K562 (cell line): ENCODE measurements around the gene DAB2IP. TPM values are rescaled to one million over a fixed set of nuclear protein-coding genes. Genes with fewer than 3 reads are reported as not detected.

Experiments used
- ATAC-seq: fragments of 200-7000 bp; cut with Tn5 transposase; 3 replicates; pipeline ENCODE4 v1.9.1; 2020; ENCODE audit warnings: moderate library complexity
- BruUV-seq: library from RNA; stranded (reverse); fragments of 400-500 nt; replicated peaks from 2 replicates; lab custom pipeline; 2021; lab: Mats Ljungman, UMichigan
- CTCF ChIA-PET: fragments of 300-600 bp; formaldehyde crosslinking; extraction: SDS; loops from one replicate; lab custom pipeline; 2021; ENCODE audit warnings: low intra/inter-chr PET ratio; lab: Yijun Ruan, JAX
- POLR2A ChIA-PET: fragments of 300-600, 350-650 bp; sonication (Branson Sonifier 250); formaldehyde crosslinking; extraction: SDS; loops from one replicate; lab custom pipeline; 2021; ENCODE audit warnings: antibody characterized with exemption, inconsistent platforms; lab: Yijun Ruan, JAX
- DNase-seq, 4 experiments: peaks; one replicate each; pipeline versions ENCODE4 v3.0.0 to v3.0.0-alpha.2; 2011 to 2018; ENCODE audit warnings: low spot score in 3 of 4, mixed read lengths in 3 of 4; ENCODE audit errors: extremely low read depth in 1 of 4
- FAIRE-seq: peaks from 2 replicates; lab custom pipeline; 2011; peaks lifted over from hg19 to GRCh38; lab: Jason Lieb, UNC
- H2AFZ ChIP-seq: 2 replicates; pipeline ENCODE4 v1.6.0; 2011; ENCODE audit warnings: low read depth, low read length, control low read depth, inconsistent platforms
- H3K27ac ChIP-seq: fragments of 200-600 bp; 3 replicates; pipeline ENCODE4 v1.8.0; 2011; ENCODE audit warnings: low read depth, mild to moderate bottlenecking, control low read depth, inconsistent platforms, low read length, moderate library complexity, mixed read lengths; ENCODE audit errors: extremely low read depth
- H3K27me3 ChIP-seq, 2 experiments: fragments of 300-600 bp in 1 of 2; 2 replicates in 1 of 2; 3 replicates in 1 of 2; pipeline versions ENCODE4 v1.6.0 to v1.8.0; 2011; ENCODE audit warnings: inconsistent platforms in 2 of 2, low read length in 2 of 2, mild to moderate bottlenecking in 1 of 2, mixed read lengths in 1 of 2, moderate library complexity in 1 of 2; ENCODE audit not compliant: control insufficient read depth in 2 of 2, insufficient read depth in 2 of 2
- H3K36me3 ChIP-seq: fragments of 300-600 bp; 3 replicates; pipeline ENCODE4 v1.8.0; 2011; ENCODE audit warnings: mild to moderate bottlenecking, low read length, inconsistent platforms; ENCODE audit not compliant: control insufficient read depth, insufficient read depth
- H3K4me1 ChIP-seq, 2 experiments: fragments of 200-600 bp in 1 of 2; replicated peaks in 1 of 2; 2 replicates in 1 of 2; 3 replicates in 1 of 2; pipeline versions ENCODE4 v1.5.1 to v1.8.0; 2011; ENCODE audit warnings: inconsistent platforms in 2 of 2, low read length in 2 of 2, mild to moderate bottlenecking in 1 of 2, mixed read lengths in 1 of 2, moderate library complexity in 1 of 2; ENCODE audit not compliant: control insufficient read depth in 2 of 2, insufficient read depth in 2 of 2
- H3K4me2 ChIP-seq: 2 replicates; pipeline ENCODE4 v1.6.1; 2011; ENCODE audit warnings: low read length, control low read depth, inconsistent platforms, mixed read lengths; ENCODE audit not compliant: insufficient read depth
- H3K4me3 ChIP-seq: fragments of 200-600 bp; sonication (generic), shearing (Covaris generic); 2 replicates; pipeline ENCODE4 v1.5.1; 2016; ENCODE audit warnings: control low read depth, inconsistent platforms
- H3K79me2 ChIP-seq: fragments of 200-600 bp; 3 replicates; pipeline ENCODE4 v1.8.0; 2011; ENCODE audit warnings: low read length, inconsistent platforms; ENCODE audit not compliant: control insufficient read depth, insufficient read depth
- H3K9ac ChIP-seq, 2 experiments: 2 replicates each; pipeline versions ENCODE4 v1.6.0 to v1.6.1; 2011; ENCODE audit warnings: low read depth in 2 of 2, low read length in 2 of 2, control low read depth in 1 of 2, inconsistent platforms in 1 of 2, mild to moderate bottlenecking in 1 of 2, mixed read lengths in 1 of 2; ENCODE audit not compliant: insufficient read depth in 1 of 2
- H3K9me1 ChIP-seq: one replicate; pipeline ENCODE4 v1.6.0; 2011; ENCODE audit warnings: inconsistent platforms, mild to moderate bottlenecking, low read length, moderate library complexity; ENCODE audit not compliant: control insufficient read depth, insufficient read depth
- H3K9me3 ChIP-seq: replicated peaks from 2 replicates; pipeline ENCODE4 v1.5.1; 2011; ENCODE audit warnings: low read depth, low read length, inconsistent platforms; ENCODE audit not compliant: control insufficient read depth, insufficient read depth
- H4K20me1 ChIP-seq: replicated peaks from 2 replicates; pipeline ENCODE4 v1.6.1; 2011; ENCODE audit warnings: low read length, inconsistent platforms, mixed read lengths; ENCODE audit not compliant: control insufficient read depth, insufficient read depth
- CREM ChIP-seq: IDR thresholded peaks from 2 replicates; pipeline ENCODE4 v1.6.1; 2014; ENCODE audit warnings: antibody characterized with exemption, low read depth
- NONO ChIP-seq, 2 experiments: fragments of 200-400 bp in 1 of 2; fragments of 450-650 bp in 1 of 2; formaldehyde crosslinking in 1 of 2; IDR thresholded peaks; 2 replicates each; pipeline ENCODE4 v1.6.1; 2017; ENCODE audit warnings: low read depth in 2 of 2, mild to moderate bottlenecking in 2 of 2, moderate library complexity in 2 of 2, low read length in 1 of 2
- PHB2 ChIP-seq: fragments of 450-650 bp; IDR thresholded peaks from 2 replicates; pipeline ENCODE4 v1.6.1; 2017; ENCODE audit warnings: low read depth
- PHF20 ChIP-seq: fragments of 450-650 bp; IDR thresholded peaks from 2 replicates; pipeline ENCODE4 v1.6.1; 2018; ENCODE audit not compliant: partially characterized antibody
- ZNF57 ChIP-seq: fragments of 450-650 bp; formaldehyde crosslinking; IDR thresholded peaks from 2 replicates; pipeline ENCODE4 v1.4.0; 2020; ENCODE audit warnings: mild to moderate bottlenecking, moderate library complexity
- ZNF583 ChIP-seq: fragments of 250-450 bp; sonication (Bioruptor Pico); IDR thresholded peaks from 2 replicates; pipeline ENCODE4 v1.4.0; 2020
- ZNF699 ChIP-seq: fragments of 250-450 bp; sonication (Bioruptor Pico); IDR thresholded peaks from 2 replicates; pipeline ENCODE4 v1.8.0; 2021; ENCODE audit warnings: mild to moderate bottlenecking, moderate library complexity; ENCODE audit not compliant: insufficient replicate concordance
- WGBS: fragments of 100-300 bp; shearing (Covaris generic); methylation state at CpG from one replicate; pipeline ENCODE4 v1.1.6; 2016; ENCODE audit warnings: low coverage, mixed read lengths; ENCODE audit not compliant: insufficient coverage; ENCODE audit errors: missing lambda C conversion rate; 5-methylcytosine and 5-hydroxymethylcytosine counted together
- in situ Hi-C: fragments of 300-500 bp; cut with MboI; formaldehyde crosslinking; loops from 4 replicates; pipeline ENCODE4 v1.15.0; 2018; ENCODE audit warnings: inconsistent platforms, mixed read lengths
- intact Hi-C: fragments of 100-400 bp; cut with micrococcal nuclease; formaldehyde crosslinking; loops from 2 replicates; pipeline ENCODE4 v1.14.2; 2022
- polyA plus RNA-seq, 8 experiments: library from polyadenylated mRNA; depleted of rRNA in 4 of 8; stranded (reverse) in 5 of 8; unstranded in 3 of 8; fragments of >200 nt; fragmentation: Nextera tagmentation in 2 of 8; fragmentation: Illumina TruSeq in 1 of 8; extraction: Ambion mirVana in 2 of 8; extraction: Trizol in 1 of 8; gene quantifications; 2 replicates each; pipeline versions ENCODE4 v1.2.1 to v1.2.3, GENCODE V29; 2011 to 2014; ENCODE audit warnings: inconsistent platforms in 1 of 8, missing spikeins in 1 of 8
- total RNA-seq, 7 experiments: library from RNA; depleted of rRNA in 6 of 7; stranded (reverse); fragments of >200 nt in 6 of 7; fragmentation: Illumina TruSeq in 2 of 7; extraction: Trizol in 2 of 7; gene quantifications; 2 replicates each; pipeline versions ENCODE4 v1.2.1 to v1.2.3, GENCODE V29; 2011 to 2021; ENCODE audit warnings: low replicate concordance in 1 of 7
- TF ChIP-seq, protein P1 (sequence below): fragments of 250-450 bp; sonication (Bioruptor Pico); IDR thresholded peaks from 2 replicates; pipeline ENCODE4 v1.8.0; 2021; ENCODE audit warnings: borderline replicate concordance, mild to moderate bottlenecking, moderate library complexity; ENCODE audit not compliant: poor library complexity, severe bottlenecking
- TF ChIP-seq, protein P2 (sequence below): fragments of 450-650 bp; formaldehyde crosslinking; IDR thresholded peaks from 2 replicates; pipeline ENCODE4 v1.4.0; 2020; ENCODE audit warnings: mild to moderate bottlenecking, mixed read lengths
- TF ChIP-seq, protein P3 (sequence below), 2 experiments: IDR thresholded peaks in 1 of 2; conservative IDR thresholded peaks in 1 of 2; 2 replicates each; pipeline ENCODE4 v1.6.1; 2016; ENCODE audit warnings: low read depth in 2 of 2, mild to moderate bottlenecking in 1 of 2, missing compliant biosample characterization in 1 of 2, missing genetic modification characterization in 1 of 2, moderate library complexity in 1 of 2
- TF ChIP-seq, protein P4 (sequence below): sonication (generic); formaldehyde crosslinking; IDR thresholded peaks from 2 replicates; pipeline ENCODE4 v1.8.0; 2022; ENCODE audit warnings: mild to moderate bottlenecking, missing genetic modification reagents, borderline replicate concordance
- TF ChIP-seq, protein P5 (sequence below): fragments of 250-450 bp; sonication (Bioruptor Pico); IDR thresholded peaks from 2 replicates; pipeline ENCODE4 v1.4.0; 2020; ENCODE audit warnings: borderline replicate concordance

DAB2IP gene
- total and polyA plus RNA-seq, 9 of the 15 experiments (the other 6 are each of a cell fraction or from before 2014, with no cell fraction given), result 0.04 to 0.31 (median 0.08) TPM; not detected in 5

DNA sequence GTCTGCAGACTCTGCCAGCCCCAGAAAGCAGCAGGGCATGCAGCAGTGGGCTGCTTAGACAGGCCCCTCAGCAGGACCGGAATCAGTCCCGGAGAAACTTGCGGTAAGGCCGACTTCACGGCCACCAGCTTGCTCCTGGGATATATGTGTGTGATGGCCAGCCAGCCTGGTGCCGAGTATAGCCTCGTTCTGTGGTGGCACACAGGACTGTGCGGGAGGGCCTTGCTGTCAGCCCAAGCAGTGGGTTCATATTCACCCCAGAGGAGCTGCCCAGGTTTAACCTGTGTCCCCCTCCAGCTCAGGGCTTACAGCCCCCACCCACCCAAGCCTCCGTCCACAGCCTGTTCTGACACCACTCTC lies 112.9 kb downstream of the DAB2IP start:
- no peak overlapping the region for H3K4me2 ChIP-seq
- H3K9me1 ChIP-seq, result peaks cover 3% of the 10 kb centered on the region
- no peak overlapping the region for H3K4me3 ChIP-seq
- no peaks in the 10 kb centered on the region for H3K36me3 ChIP-seq
- no peaks in the 10 kb centered on the region for H3K9me3 ChIP-seq
- H4K20me1 ChIP-seq, result peaks cover 31% of the 10 kb centered on the region
- 0% methylated on average over 9 of the region's 9 CpGs for WGBS
- POLR2A ChIA-PET, result no interaction called here
- no peaks in the 10 kb centered on the region for H3K4me1 ChIP-seq
- CTCF ChIA-PET, result no interaction called here
- H3K27ac ChIP-seq, result no peak overlapping the region
- intact Hi-C loops (no loop called here), in situ Hi-C loops (no loop called here)
- H3K79me2 ChIP-seq, result no peaks in the 10 kb centered on the region
- no TSS peak for BruUV-seq
- no peak overlapping the region for H2AFZ ChIP-seq
- H3K27me3 ChIP-seq, result peaks cover 13 to 95% of the 10 kb centered on the region in 2 experiments
- no peak overlapping the region for H3K9ac ChIP-seq
- no peak for FAIRE-seq
- ATAC-seq, result no peak
- DNase-seq, result no peak
- no peak for TF ChIP-seq ZNF699 (CRISPR knock-in tag)
- TF ChIP-seq PHF20, result no peak
- TF ChIP-seq CREM, result no peak
- TF ChIP-seq, protein P1, sequence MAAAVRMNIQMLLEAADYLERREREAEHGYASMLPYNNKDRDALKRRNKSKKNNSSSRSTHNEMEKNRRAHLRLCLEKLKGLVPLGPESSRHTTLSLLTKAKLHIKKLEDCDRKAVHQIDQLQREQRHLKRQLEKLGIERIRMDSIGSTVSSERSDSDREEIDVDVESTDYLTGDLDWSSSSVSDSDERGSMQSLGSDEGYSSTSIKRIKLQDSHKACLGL (CRISPR knock-in tag), result no peak
- no peak for TF ChIP-seq ZNF583 (CRISPR knock-in tag)
- TF ChIP-seq, protein P2, sequence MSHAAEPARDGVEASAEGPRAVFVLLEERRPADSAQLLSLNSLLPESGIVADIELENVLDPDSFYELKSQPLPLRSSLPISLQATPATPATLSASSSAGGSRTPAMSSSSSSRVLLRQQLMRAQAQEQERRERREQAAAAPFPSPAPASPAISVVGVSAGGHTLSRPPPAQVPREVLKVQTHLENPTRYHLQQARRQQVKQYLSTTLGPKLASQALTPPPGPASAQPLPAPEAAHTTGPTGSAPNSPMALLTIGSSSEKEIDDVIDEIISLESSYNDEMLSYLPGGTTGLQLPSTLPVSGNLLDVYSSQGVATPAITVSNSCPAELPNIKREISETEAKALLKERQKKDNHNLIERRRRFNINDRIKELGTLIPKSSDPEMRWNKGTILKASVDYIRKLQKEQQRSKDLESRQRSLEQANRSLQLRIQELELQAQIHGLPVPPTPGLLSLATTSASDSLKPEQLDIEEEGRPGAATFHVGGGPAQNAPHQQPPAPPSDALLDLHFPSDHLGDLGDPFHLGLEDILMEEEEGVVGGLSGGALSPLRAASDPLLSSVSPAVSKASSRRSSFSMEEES, result no peak
- TF ChIP-seq, protein P3, sequence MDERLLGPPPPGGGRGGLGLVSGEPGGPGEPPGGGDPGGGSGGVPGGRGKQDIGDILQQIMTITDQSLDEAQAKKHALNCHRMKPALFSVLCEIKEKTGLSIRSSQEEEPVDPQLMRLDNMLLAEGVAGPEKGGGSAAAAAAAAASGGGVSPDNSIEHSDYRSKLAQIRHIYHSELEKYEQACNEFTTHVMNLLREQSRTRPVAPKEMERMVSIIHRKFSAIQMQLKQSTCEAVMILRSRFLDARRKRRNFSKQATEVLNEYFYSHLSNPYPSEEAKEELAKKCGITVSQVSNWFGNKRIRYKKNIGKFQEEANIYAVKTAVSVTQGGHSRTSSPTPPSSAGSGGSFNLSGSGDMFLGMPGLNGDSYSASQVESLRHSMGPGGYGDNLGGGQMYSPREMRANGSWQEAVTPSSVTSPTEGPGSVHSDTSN (CRISPR knock-in tag; IDR thresholded peaks at IDR 0.05; ENCODE audit: low read depth), result no peak
- TF ChIP-seq, protein P3 (tag; conservative IDR thresholded peaks at IDR 0.05; ENCODE audit: low read depth), result no peak
- TF ChIP-seq, protein P4, sequence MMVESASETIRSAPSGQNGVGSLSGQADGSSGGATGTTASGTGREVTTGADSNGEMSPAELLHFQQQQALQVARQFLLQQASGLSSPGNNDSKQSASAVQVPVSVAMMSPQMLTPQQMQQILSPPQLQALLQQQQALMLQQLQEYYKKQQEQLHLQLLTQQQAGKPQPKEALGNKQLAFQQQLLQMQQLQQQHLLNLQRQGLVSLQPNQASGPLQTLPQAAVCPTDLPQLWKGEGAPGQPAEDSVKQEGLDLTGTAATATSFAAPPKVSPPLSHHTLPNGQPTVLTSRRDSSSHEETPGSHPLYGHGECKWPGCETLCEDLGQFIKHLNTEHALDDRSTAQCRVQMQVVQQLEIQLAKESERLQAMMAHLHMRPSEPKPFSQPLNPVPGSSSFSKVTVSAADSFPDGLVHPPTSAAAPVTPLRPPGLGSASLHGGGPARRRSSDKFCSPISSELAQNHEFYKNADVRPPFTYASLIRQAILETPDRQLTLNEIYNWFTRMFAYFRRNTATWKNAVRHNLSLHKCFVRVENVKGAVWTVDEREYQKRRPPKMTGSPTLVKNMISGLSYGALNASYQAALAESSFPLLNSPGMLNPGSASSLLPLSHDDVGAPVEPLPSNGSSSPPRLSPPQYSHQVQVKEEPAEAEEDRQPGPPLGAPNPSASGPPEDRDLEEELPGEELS (CRISPR knock-in tag), result no peak
- TF ChIP-seq PHB2, result no peak
- no peak for TF ChIP-seq NONO (IDR thresholded peaks at IDR 0.05; ENCODE audit: low read depth in 2 of 2, low read length in 1 of 2)
- TF ChIP-seq ZNF57, result no peak
- TF ChIP-seq, protein P5, sequence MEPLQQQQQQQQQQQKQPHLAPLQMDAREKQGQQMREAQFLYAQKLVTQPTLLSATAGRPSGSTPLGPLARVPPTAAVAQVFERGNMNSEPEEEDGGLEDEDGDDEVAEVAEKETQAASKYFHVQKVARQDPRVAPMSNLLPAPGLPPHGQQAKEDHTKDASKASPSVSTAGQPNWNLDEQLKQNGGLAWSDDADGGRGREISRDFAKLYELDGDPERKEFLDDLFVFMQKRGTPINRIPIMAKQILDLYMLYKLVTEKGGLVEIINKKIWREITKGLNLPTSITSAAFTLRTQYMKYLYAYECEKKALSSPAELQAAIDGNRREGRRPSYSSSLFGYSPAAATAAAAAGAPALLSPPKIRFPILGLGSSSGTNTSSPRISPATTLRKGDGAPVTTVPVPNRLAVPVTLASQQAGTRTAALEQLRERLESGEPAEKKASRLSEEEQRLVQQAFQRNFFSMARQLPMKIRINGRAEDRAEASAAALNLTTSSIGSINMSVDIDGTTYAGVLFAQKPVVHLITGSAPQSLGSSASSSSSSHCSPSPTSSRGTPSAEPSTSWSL, result no peak
